Sigmoid colon (tissue), 4 donors: ENCODE data around the gene ACOT7.

ENCODE experiments used
- CTCF ChIP-seq, 4 experiments: fragments of 450-650 bp in 3 of 4; fragments of 200-600 bp in 1 of 4; IDR thresholded peaks; one replicate each; pipeline ENCODE4 v1.5.1; 2016 to 2019; ENCODE audit warnings: antibody characterized with exemption in 4 of 4, mild to moderate bottlenecking in 3 of 4, moderate library complexity in 2 of 4
- EP300 ChIP-seq, 4 donors: sonication (generic); formaldehyde crosslinking; IDR thresholded peaks; one replicate each; pipeline ENCODE4 v1.6.1; 2017; ENCODE audit warnings: antibody characterized with exemption in 4 of 4
- POLR2A ChIP-seq, 2 donors: fragments of 450-650 bp; IDR thresholded peaks; one replicate each; pipeline ENCODE4 v1.6.1; 2016; ENCODE audit warnings: antibody characterized with exemption in 2 of 2, mild to moderate bottlenecking in 2 of 2, moderate library complexity in 2 of 2

- TF ChIP-seq CTCF (IDR thresholded peaks at IDR 0.05), result no peak
- TF ChIP-seq EP300 (IDR thresholded peaks at IDR 0.05), result no peak
- TF ChIP-seq POLR2A (IDR thresholded peaks at IDR 0.05), result no peak
Measured at GRCh38 chr1:6269720-6270400, 123.7 kb downstream of the ACOT7 start.
